ENCODE results near the gene NEK8.
A peak's percentile ranks its signal among the peaks of the same experiment; 100 is the strongest.

DNA sequence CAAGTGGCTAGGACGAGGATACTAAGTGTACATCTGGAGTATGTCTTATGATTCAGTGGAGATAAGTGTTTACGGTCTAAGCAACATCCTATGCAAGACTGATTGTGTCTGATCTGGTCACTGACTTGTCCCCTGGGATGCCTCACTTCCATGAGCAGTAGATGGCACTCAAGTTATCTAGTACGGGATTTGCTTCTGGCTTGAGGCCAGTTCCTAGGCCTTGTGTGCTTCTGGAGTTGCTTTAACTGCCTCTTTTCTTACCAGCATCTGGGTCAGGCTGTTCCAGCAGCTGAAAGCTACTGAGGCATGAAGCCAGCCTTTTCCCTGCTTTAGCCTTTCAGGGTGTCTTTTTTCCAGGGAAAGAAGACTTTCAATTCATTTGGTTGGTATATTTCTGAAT lies 43.6 kb upstream of the NEK8 start:
- TF ChIP-seq POLR2A (IDR thresholded peaks at IDR 0.05), result no peak
- TF ChIP-seq, protein P1, sequence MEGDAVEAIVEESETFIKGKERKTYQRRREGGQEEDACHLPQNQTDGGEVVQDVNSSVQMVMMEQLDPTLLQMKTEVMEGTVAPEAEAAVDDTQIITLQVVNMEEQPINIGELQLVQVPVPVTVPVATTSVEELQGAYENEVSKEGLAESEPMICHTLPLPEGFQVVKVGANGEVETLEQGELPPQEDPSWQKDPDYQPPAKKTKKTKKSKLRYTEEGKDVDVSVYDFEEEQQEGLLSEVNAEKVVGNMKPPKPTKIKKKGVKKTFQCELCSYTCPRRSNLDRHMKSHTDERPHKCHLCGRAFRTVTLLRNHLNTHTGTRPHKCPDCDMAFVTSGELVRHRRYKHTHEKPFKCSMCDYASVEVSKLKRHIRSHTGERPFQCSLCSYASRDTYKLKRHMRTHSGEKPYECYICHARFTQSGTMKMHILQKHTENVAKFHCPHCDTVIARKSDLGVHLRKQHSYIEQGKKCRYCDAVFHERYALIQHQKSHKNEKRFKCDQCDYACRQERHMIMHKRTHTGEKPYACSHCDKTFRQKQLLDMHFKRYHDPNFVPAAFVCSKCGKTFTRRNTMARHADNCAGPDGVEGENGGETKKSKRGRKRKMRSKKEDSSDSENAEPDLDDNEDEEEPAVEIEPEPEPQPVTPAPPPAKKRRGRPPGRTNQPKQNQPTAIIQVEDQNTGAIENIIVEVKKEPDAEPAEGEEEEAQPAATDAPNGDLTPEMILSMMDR (IDR thresholded peaks at IDR 0.05 in 8 of 11, conservative IDR thresholded peaks at IDR 0.05 in 3 of 11), result peak in 2 of 11 experiments; percentile 10 to 31
